HepG2 (cell line): ENCODE data around the gene MAP2K5. TPM values are rescaled to one million over a fixed set of nuclear protein-coding genes. Genes with fewer than 3 reads are reported as not detected.

Experiments
- CEBPG ChIP-seq: IDR thresholded peaks from 2 replicates; pipeline ENCODE4 v1.6.1; 2016
- HOXA7 ChIP-seq: sonication (generic); formaldehyde crosslinking; IDR thresholded peaks from 2 replicates; pipeline ENCODE4 v1.8.1; 2022; ENCODE audit warnings: mild to moderate bottlenecking, missing genetic modification reagents, moderate library complexity
- KDM5B ChIP-seq: sonication (generic); formaldehyde crosslinking; IDR thresholded peaks from 2 replicates; pipeline ENCODE4 v1.4.0; 2020; ENCODE audit warnings: missing genetic modification reagents, mild to moderate bottlenecking, borderline replicate concordance
- NR2F6 ChIP-seq, 2 experiments: IDR thresholded peaks; 2 replicates each; pipeline ENCODE4 v1.6.1; 2016; ENCODE audit warnings: antibody characterized with exemption in 1 of 2, mild to moderate bottlenecking in 1 of 2
- POLR2A ChIP-seq, 2 experiments: IDR thresholded peaks; 2 replicates each; pipeline ENCODE4 v1.6.1; 2011; ENCODE audit warnings: low read depth in 2 of 2, low read length in 2 of 2, mild to moderate bottlenecking in 1 of 2, moderate library complexity in 1 of 2; ENCODE audit not compliant: insufficient read depth in 1 of 2
- ZFYVE20 ChIP-seq: sonication (generic); formaldehyde crosslinking; IDR thresholded peaks from 2 replicates; pipeline ENCODE4 v1.8.0; 2023; ENCODE audit warnings: low read depth, mild to moderate bottlenecking, moderate library complexity, missing genetic modification reagents, borderline replicate concordance
- ZSCAN20 ChIP-seq: sonication (generic); formaldehyde crosslinking; IDR thresholded peaks from 2 replicates; pipeline ENCODE4 v1.4.0; 2020; ENCODE audit warnings: missing genetic modification reagents, mild to moderate bottlenecking, borderline replicate concordance
- polyA plus RNA-seq, 8 experiments: library from polyadenylated mRNA; depleted of rRNA in 3 of 8; stranded (reverse) in 7 of 8; unstranded in 1 of 8; fragments of >200 nt; fragmentation: Illumina TruSeq in 4 of 8; extraction: Trizol in 4 of 8; gene quantifications; 2 replicates each; pipeline versions ENCODE4 v1.2.1 to v1.2.3, GENCODE V29; 2011 to 2016; ENCODE audit warnings: low read depth in 4 of 8, missing spikeins in 1 of 8, mixed read lengths in 1 of 8; ENCODE audit not compliant: insufficient read depth in 1 of 8
- total RNA-seq, 5 experiments: library from RNA; depleted of rRNA; stranded (reverse); fragments of >200 nt; fragmentation: Illumina TruSeq; extraction: Trizol; gene quantifications; 2 replicates each; pipeline ENCODE4 v1.2.3, GENCODE V29; 2016; ENCODE audit warnings: low read depth in 1 of 5
- TF ChIP-seq, protein P1 (sequence below): IDR thresholded peaks from 2 replicates; pipeline ENCODE4 v1.4.0; 2020; ENCODE audit warnings: mild to moderate bottlenecking, missing genetic modification reagents
- TF ChIP-seq, protein P2 (sequence below): sonication (generic); formaldehyde crosslinking; IDR thresholded peaks from 2 replicates; pipeline ENCODE4 v1.5.0; 2020; ENCODE audit warnings: mild to moderate bottlenecking, missing genetic modification reagents
- TF ChIP-seq, protein P3 (sequence below): sonication (generic); formaldehyde crosslinking; IDR thresholded peaks from 2 replicates; pipeline ENCODE4 v1.4.0; 2020; ENCODE audit warnings: missing genetic modification reagents, mild to moderate bottlenecking, borderline replicate concordance
- TF ChIP-seq, protein P4 (sequence below), 2 experiments: sonication (generic) in 1 of 2; formaldehyde crosslinking in 1 of 2; IDR thresholded peaks; 2 replicates each; pipeline versions ENCODE4 v1.5.1 to v1.6.1; 2011 to 2020; ENCODE audit warnings: borderline replicate concordance in 1 of 2, low read depth in 1 of 2, low read length in 1 of 2, mild to moderate bottlenecking in 1 of 2, missing genetic modification reagents in 1 of 2, moderate library complexity in 1 of 2
- TF ChIP-seq, protein P5 (sequence below): sonication (generic); formaldehyde crosslinking; IDR thresholded peaks from 2 replicates; pipeline ENCODE4 v1.4.0; 2020; ENCODE audit warnings: missing genetic modification reagents
- TF ChIP-seq, protein P6 (sequence below): sonication (generic); formaldehyde crosslinking; IDR thresholded peaks from 2 replicates; pipeline ENCODE4 v1.4.0; 2020; ENCODE audit warnings: missing genetic modification reagents

MAP2K5 gene
- total and polyA plus RNA-seq, 2 of the 13 experiments (the other 11 are each of a cell fraction or from before 2014, with no cell fraction given): 4.0 to 4.3 TPM

DNA sequence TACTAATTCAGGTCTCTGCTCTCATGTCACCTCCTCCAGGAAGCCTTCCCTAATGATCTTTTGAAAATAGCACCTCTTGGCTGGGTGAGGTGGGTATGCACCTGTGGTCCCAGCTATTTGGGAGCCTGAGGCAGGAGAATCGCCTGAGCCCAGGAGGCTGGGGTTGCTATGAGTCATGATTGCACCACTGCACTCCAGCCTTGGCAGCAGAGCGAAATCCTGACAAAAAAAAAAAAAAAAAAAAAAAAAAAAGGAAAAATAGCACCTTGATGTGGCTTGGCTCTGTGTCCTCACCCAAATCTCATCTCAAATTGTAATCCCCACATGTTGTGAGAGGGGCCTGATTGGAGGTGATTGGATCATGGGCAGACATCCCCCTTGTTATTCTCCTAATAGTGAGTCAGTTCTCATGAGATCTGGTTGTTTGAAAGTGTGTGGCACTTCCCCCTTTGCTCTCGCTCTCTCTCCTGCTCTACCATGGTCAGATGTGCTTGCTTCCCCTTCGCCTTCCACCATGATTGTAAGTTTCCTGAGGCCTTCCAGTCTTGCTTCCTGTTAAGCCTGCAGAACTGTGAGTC, 308.6 kb downstream of the MAP2K5 start (continued):
- TF ChIP-seq, protein P1, sequence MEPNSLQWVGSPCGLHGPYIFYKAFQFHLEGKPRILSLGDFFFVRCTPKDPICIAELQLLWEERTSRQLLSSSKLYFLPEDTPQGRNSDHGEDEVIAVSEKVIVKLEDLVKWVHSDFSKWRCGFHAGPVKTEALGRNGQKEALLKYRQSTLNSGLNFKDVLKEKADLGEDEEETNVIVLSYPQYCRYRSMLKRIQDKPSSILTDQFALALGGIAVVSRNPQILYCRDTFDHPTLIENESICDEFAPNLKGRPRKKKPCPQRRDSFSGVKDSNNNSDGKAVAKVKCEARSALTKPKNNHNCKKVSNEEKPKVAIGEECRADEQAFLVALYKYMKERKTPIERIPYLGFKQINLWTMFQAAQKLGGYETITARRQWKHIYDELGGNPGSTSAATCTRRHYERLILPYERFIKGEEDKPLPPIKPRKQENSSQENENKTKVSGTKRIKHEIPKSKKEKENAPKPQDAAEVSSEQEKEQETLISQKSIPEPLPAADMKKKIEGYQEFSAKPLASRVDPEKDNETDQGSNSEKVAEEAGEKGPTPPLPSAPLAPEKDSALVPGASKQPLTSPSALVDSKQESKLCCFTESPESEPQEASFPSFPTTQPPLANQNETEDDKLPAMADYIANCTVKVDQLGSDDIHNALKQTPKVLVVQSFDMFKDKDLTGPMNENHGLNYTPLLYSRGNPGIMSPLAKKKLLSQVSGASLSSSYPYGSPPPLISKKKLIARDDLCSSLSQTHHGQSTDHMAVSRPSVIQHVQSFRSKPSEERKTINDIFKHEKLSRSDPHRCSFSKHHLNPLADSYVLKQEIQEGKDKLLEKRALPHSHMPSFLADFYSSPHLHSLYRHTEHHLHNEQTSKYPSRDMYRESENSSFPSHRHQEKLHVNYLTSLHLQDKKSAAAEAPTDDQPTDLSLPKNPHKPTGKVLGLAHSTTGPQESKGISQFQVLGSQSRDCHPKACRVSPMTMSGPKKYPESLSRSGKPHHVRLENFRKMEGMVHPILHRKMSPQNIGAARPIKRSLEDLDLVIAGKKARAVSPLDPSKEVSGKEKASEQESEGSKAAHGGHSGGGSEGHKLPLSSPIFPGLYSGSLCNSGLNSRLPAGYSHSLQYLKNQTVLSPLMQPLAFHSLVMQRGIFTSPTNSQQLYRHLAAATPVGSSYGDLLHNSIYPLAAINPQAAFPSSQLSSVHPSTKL (CRISPR knock-in tag): peak; percentile 12; the same call in 1 of the 2 replicates
- TF ChIP-seq, protein P2, sequence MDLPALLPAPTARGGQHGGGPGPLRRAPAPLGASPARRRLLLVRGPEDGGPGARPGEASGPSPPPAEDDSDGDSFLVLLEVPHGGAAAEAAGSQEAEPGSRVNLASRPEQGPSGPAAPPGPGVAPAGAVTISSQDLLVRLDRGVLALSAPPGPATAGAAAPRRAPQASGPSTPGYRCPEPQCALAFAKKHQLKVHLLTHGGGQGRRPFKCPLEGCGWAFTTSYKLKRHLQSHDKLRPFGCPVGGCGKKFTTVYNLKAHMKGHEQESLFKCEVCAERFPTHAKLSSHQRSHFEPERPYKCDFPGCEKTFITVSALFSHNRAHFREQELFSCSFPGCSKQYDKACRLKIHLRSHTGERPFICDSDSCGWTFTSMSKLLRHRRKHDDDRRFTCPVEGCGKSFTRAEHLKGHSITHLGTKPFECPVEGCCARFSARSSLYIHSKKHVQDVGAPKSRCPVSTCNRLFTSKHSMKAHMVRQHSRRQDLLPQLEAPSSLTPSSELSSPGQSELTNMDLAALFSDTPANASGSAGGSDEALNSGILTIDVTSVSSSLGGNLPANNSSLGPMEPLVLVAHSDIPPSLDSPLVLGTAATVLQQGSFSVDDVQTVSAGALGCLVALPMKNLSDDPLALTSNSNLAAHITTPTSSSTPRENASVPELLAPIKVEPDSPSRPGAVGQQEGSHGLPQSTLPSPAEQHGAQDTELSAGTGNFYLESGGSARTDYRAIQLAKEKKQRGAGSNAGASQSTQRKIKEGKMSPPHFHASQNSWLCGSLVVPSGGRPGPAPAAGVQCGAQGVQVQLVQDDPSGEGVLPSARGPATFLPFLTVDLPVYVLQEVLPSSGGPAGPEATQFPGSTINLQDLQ (CRISPR knock-in tag): no peak
- TF ChIP-seq, protein P3, sequence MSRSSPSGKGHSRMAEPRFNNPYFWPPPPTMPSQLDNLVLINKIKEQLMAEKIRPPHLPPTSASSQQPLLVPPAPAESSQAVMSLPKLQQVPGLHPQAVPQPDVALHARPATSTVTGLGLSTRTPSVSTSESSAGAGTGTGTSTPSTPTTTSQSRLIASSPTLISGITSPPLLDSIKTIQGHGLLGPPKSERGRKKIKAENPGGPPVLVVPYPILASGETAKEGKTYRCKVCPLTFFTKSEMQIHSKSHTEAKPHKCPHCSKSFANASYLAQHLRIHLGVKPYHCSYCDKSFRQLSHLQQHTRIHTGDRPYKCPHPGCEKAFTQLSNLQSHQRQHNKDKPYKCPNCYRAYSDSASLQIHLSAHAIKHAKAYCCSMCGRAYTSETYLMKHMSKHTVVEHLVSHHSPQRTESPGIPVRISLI (CRISPR knock-in tag): peak; percentile 86
- TF ChIP-seq NR2F6 (IDR thresholded peaks at IDR 0.05) (no peak), NR2F6 (CRISPR knock-in tag; IDR thresholded peaks at IDR 0.05) (no peak), ZFYVE20 (no peak), KDM5B (CRISPR knock-in tag) (no peak), POLR2A (IDR thresholded peaks at IDR 0.05; ENCODE audit: insufficient read depth in 1 of 2, low read depth in 2 of 2, low read length in 2 of 2) (no peak), CEBPG (CRISPR knock-in tag) (peak; percentile 25; the same call in 1 of the 2 replicates), ZSCAN20 (no peak), HOXA7 (CRISPR knock-in tag) (no peak)
- TF ChIP-seq, protein P4, sequence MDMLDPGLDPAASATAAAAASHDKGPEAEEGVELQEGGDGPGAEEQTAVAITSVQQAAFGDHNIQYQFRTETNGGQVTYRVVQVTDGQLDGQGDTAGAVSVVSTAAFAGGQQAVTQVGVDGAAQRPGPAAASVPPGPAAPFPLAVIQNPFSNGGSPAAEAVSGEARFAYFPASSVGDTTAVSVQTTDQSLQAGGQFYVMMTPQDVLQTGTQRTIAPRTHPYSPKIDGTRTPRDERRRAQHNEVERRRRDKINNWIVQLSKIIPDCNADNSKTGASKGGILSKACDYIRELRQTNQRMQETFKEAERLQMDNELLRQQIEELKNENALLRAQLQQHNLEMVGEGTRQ (IDR thresholded peaks at IDR 0.05; ENCODE audit: low read depth, low read length): no peak
- TF ChIP-seq, protein P4 (CRISPR knock-in tag; IDR thresholded peaks at IDR 0.05; ENCODE audit: borderline replicate concordance): no peak
- TF ChIP-seq, protein P5, sequence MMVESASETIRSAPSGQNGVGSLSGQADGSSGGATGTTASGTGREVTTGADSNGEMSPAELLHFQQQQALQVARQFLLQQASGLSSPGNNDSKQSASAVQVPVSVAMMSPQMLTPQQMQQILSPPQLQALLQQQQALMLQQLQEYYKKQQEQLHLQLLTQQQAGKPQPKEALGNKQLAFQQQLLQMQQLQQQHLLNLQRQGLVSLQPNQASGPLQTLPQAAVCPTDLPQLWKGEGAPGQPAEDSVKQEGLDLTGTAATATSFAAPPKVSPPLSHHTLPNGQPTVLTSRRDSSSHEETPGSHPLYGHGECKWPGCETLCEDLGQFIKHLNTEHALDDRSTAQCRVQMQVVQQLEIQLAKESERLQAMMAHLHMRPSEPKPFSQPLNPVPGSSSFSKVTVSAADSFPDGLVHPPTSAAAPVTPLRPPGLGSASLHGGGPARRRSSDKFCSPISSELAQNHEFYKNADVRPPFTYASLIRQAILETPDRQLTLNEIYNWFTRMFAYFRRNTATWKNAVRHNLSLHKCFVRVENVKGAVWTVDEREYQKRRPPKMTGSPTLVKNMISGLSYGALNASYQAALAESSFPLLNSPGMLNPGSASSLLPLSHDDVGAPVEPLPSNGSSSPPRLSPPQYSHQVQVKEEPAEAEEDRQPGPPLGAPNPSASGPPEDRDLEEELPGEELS: no peak
- TF ChIP-seq, protein P6, sequence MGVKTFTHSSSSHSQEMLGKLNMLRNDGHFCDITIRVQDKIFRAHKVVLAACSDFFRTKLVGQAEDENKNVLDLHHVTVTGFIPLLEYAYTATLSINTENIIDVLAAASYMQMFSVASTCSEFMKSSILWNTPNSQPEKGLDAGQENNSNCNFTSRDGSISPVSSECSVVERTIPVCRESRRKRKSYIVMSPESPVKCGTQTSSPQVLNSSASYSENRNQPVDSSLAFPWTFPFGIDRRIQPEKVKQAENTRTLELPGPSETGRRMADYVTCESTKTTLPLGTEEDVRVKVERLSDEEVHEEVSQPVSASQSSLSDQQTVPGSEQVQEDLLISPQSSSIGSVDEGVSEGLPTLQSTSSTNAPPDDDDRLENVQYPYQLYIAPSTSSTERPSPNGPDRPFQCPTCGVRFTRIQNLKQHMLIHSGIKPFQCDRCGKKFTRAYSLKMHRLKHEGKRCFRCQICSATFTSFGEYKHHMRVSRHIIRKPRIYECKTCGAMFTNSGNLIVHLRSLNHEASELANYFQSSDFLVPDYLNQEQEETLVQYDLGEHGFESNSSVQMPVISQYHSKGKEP (CRISPR knock-in tag): no peak
